Inferior parietal cortex (tissue), 1 donor: ENCODE results near the gene NSMCE3.

ENCODE experiments used
- DNase-seq: peaks from one replicate; pipeline ENCODE4 v3.0.0-alpha.2; 2016; ENCODE audit errors: extremely low spot score

Gene NSMCE3

GRCh38 chr15:29269485-29270168, at the start of gene NSMCE3:
NSMCE3 (minus strand) TSS chr15:29269822; CDS start chr15:29269705, 117 bp downstream.
- peak; percentile 91 for DNase-seq

- DNase-seq = no peak
Observed at GRCh38 chr15:29316422-29316821, 46.8 kb upstream of the NSMCE3 start.

GRCh38 chr15:29312387-29312786, 42.8 kb upstream of the NSMCE3 start:
- no peak for DNase-seq

- DNase-seq = no peak
Observed at GRCh38 chr15:29311696-29312095, 42.1 kb upstream of the NSMCE3 start.

- no peak for DNase-seq
Observed at GRCh38 chr15:29309139-29309538, 39.5 kb upstream of the NSMCE3 start.

GRCh38 chr15:29308299-29308698, 38.7 kb upstream of the NSMCE3 start:
- DNase-seq = no peak

- no peak for DNase-seq
Observed at GRCh38 chr15:29305556-29305955, 35.9 kb upstream of the NSMCE3 start.

- DNase-seq = no peak
Observed at GRCh38 chr15:29302871-29303270, 33.2 kb upstream of the NSMCE3 start.

GRCh38 chr15:29299784-29300183, 30.2 kb upstream of the NSMCE3 start:
- DNase-seq = no peak

- DNase-seq = no peak
Observed at GRCh38 chr15:29299331-29299730, 29.7 kb upstream of the NSMCE3 start.

- no peak for DNase-seq
Observed at GRCh38 chr15:29294732-29295325, 25.2 kb upstream of the NSMCE3 start.

GRCh38 chr15:29291067-29291845, 21.6 kb upstream of the NSMCE3 start:
- DNase-seq = no peak

- DNase-seq = no peak
Observed at GRCh38 chr15:29289173-29289572, 19.6 kb upstream of the NSMCE3 start.

GRCh38 chr15:29285386-29285785, 15.8 kb upstream of the NSMCE3 start:
- no peak for DNase-seq

- DNase-seq = no peak
Observed at GRCh38 chr15:29283381-29283780, 13.8 kb upstream of the NSMCE3 start.

GRCh38 chr15:29280514-29280913, 10.9 kb upstream of the NSMCE3 start:
- no peak for DNase-seq

- no peak for DNase-seq
Observed at GRCh38 chr15:29278436-29279105, 8.9 kb upstream of the NSMCE3 start.

GRCh38 chr15:29276366-29276765, 6.7 kb upstream of the NSMCE3 start:
- DNase-seq = no peak

- no peak for DNase-seq
Observed at GRCh38 chr15:29275855-29276254, 6.2 kb upstream of the NSMCE3 start.

GRCh38 chr15:29274946-29275345, 5.3 kb upstream of the NSMCE3 start:
- no peak for DNase-seq

GRCh38 chr15:29272219-29272618, 2.6 kb upstream of the NSMCE3 start:
- no peak for DNase-seq

GRCh38 chr15:29270976-29271375, 1.4 kb upstream of the NSMCE3 start:
- DNase-seq = no peak
